RWPE1 (cell line): ENCODE data around the gene AKR1D1.
"Not testable (repeated sequence)": the region's sequence is repeated elsewhere in the genome, so short reads cannot be mapped to it uniquely, and the experiment has no call there.

Experiments
- CTCF ChIA-PET: fragments of 350-600 bp; sonication (Branson Sonifier 250); formaldehyde crosslinking; extraction: SDS; loops from one replicate; lab custom pipeline; 2021; lab: Yijun Ruan, JAX
- POLR2A ChIA-PET: fragments of 400-600 bp; formaldehyde crosslinking; extraction: SDS; loops from one replicate; lab custom pipeline; 2020; ENCODE audit warnings: antibody characterized with exemption; ENCODE audit not compliant: low non-redundant PET; lab: Yijun Ruan, JAX
- DNase-seq: peaks from one replicate; pipeline ENCODE4 v3.0.0; 2012; ENCODE audit warnings: low spot score
- H3K27ac ChIP-seq: fragments of 450-650 bp; 2 replicates; pipeline ENCODE4 v1.5.1; 2017
- TF ChIP-seq, protein P1 (sequence below): fragments of 450-650 bp; conservative IDR thresholded peaks from 2 replicates; pipeline ENCODE4 v1.5.1; 2017; ENCODE audit warnings: low read depth, mild to moderate bottlenecking

Gene AKR1D1

GRCh38 chr7:138079137-138079536 is 2.9 kb downstream of the AKR1D1 start:
- ChIA-PET POLR2A (no interaction called here), CTCF (no interaction called here)
- TF ChIP-seq, protein P1, sequence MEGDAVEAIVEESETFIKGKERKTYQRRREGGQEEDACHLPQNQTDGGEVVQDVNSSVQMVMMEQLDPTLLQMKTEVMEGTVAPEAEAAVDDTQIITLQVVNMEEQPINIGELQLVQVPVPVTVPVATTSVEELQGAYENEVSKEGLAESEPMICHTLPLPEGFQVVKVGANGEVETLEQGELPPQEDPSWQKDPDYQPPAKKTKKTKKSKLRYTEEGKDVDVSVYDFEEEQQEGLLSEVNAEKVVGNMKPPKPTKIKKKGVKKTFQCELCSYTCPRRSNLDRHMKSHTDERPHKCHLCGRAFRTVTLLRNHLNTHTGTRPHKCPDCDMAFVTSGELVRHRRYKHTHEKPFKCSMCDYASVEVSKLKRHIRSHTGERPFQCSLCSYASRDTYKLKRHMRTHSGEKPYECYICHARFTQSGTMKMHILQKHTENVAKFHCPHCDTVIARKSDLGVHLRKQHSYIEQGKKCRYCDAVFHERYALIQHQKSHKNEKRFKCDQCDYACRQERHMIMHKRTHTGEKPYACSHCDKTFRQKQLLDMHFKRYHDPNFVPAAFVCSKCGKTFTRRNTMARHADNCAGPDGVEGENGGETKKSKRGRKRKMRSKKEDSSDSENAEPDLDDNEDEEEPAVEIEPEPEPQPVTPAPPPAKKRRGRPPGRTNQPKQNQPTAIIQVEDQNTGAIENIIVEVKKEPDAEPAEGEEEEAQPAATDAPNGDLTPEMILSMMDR: no peak
- DNase-seq: no peak
- H3K27ac ChIP-seq: no peak overlapping the region

- no peak for DNase-seq
- TF ChIP-seq, protein P1: no peak
- no peak overlapping the region for H3K27ac ChIP-seq
- POLR2A ChIA-PET: no interaction called here
- CTCF ChIA-PET: no interaction called here
These were observed 5.6 kb downstream of the AKR1D1 start for GRCh38 chr7:138081868-138082267.

- no peak for DNase-seq
- no peak overlapping the region for H3K27ac ChIP-seq
- CTCF ChIA-PET: interaction anchor here (0.7 kb wide), 1 partner anchor 8 kb away, joined by 5 read pairs; no protein-coding TSS in a partner anchor
- POLR2A ChIA-PET: no interaction called here
- TF ChIP-seq, protein P1: no peak
These were observed 7.6 kb downstream of the AKR1D1 start for GRCh38 chr7:138083859-138084258.

DNA sequence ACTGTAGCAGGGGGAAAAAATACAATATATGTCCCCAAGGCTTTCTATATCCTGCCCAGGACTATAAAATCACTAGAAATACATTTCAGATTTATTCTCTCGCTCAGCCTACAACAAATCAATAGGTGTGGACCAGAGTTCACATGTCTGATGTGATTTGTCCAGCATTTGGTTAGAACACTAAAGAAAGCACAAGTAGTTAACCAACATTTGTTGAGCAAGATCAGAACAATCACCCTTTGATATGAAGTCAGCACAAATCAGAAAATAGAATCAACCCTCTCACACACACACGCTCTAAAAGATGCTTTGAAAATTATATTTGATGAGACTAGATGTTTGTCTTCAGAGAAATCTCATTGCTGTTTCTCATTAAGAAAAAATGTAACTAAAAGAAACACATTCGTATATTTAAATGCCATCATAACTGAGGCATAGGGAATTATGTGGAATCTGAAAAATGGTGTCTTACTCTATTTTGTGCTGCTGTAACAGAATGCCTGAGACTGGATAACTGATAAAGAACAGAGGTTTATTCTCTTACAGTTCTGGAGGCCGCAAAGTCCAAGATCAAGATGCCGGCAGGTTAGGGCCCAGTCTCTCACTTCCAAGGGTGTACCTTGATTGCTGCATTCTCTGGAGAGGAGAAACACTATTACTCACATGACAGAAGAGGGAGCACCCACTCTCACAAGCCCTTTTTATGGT is 10.5 kb downstream of the AKR1D1 start:
- CTCF ChIA-PET: no interaction called here
- no peak overlapping the region for H3K27ac ChIP-seq
- DNase-seq: no peak
- POLR2A ChIA-PET: no interaction called here
- TF ChIP-seq, protein P1: no peak

DNA sequence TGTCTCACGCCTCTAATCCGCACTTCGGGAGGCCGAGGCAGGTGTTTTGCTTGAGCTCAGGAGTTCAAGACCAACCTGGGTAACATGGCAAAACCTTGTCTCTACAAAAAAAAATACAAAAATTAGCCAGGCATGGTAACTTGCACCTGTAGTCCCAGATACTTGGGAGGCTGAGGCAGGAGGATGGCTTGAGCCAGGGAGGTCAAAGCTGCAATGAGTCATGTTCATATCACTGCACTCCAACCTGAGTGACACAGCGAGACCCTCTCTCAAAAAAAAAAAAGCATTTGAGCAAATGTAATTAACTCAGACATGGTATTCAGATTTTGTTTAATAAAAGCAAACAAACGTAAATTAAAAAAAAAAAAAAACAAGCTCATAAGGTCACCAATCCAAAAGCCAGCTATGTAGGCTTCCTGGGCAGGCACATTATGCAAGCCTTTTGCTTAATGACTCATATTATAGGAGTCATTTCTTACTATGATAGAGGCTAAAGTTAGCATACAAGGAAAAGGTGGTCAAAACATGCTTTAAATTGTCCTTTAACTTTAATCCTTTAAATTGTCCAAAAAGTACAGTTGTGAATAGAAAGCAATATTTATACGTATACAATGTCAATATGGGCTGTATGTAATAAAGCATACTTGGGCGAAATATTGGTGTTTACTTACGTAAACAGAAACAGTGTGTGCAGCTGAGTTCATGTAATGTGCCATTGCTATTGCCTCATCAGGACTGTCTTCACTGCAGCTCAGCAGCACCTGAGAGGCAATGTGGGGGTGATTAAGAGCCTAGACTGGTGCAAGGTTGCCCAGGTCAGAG is 13.0 kb downstream of the AKR1D1 start:
- TF ChIP-seq, protein P1: no peak
- no peak overlapping the region for H3K27ac ChIP-seq
- peak; percentile 45 for DNase-seq
- POLR2A ChIA-PET: interaction anchor here (0.6 kb wide), 1 partner anchor 437 kb away, joined by 4 read pairs; no protein-coding TSS in a partner anchor
- CTCF ChIA-PET: no interaction called here

DNA sequence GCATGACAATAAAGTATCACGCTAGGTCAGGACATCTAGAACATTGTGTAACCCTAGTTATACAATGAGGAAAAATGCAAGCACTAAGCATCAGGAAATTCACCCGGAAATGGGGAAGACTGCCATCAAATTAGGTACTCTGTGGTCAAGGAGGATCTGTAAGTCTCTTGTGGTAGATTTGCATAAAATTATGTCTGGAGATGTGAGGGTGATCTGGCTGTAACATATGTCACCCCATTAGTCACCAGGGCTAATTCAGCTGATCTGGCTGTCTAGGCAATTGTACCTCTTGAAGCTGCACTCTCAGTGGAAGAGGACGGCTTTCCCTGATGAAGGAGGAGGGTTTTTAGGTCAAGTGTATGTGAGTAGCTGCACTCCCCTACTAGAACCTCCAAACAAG is 14.8 kb downstream of the AKR1D1 start:
- TF ChIP-seq, protein P1: no peak
- no peak for DNase-seq

GRCh38 chr7:138091840-138092239 is 15.6 kb downstream of the AKR1D1 start:
- DNase-seq, H3K27ac ChIP-seq, POLR2A ChIA-PET: not testable (repeated sequence)
- CTCF ChIA-PET: interaction anchor here (0.5 kb wide), 1 partner anchor 337 kb away, joined by 4 read pairs; no protein-coding TSS in a partner anchor

More for the DNA sequence above, 14.8 kb downstream of the AKR1D1 start:
- ChIA-PET POLR2A (no interaction called here), CTCF (no interaction called here)
- no peak overlapping the region for H3K27ac ChIP-seq
